ENCODE measurements around the gene TRIOBP. TPM values are rescaled to one million over a fixed set of nuclear protein-coding genes. Genes with fewer than 3 reads are reported as not detected.

The TRIOBP gene
- total and polyA plus RNA-seq, 2 donors (not counting 3 experiments of a cell fraction or from before 2014, with no cell fraction given) = 60.6 to 104 TPM

- no peaks in the 10 kb centered on the region for H3K27me3 ChIP-seq (ENCODE audit: control insufficient read depth in 2 of 2, insufficient read depth in 2 of 2, low read length in 2 of 2)
- H3K36me3 ChIP-seq (ENCODE audit: control insufficient read depth in 2 of 2, extremely low read depth in 1 of 2, insufficient read depth in 2 of 2, low read length in 2 of 2) = no peaks in the 10 kb centered on the region
- H2AFZ ChIP-seq (ENCODE audit: low read depth, low read length) = no peak overlapping the region
- no peak overlapping the region for H3K4me2 ChIP-seq (ENCODE audit: insufficient read depth, low read length)
- TF ChIP-seq CTCF (IDR thresholded peaks at IDR 0.05; ENCODE audit: extremely low read depth in 1 of 2, insufficient read depth in 1 of 2, low read depth in 1 of 2, low read length in 2 of 2) (peak in 1 of 2 donors; percentile 8), EZH2 (IDR thresholded peaks at IDR 0.05; ENCODE audit: borderline replicate concordance, low read depth, low read length, severe bottlenecking) (no peak)
- dilution Hi-C loops (cut with MboI; ENCODE audit: extremely low pct_ligation_motif_present, low sequenced_read_pairs) (no loop called here), intact Hi-C loops (cut with micrococcal nuclease) (no loop called here)
- no peak overlapping the region for H3K9ac ChIP-seq (replicated peaks; ENCODE audit: extremely low read depth, insufficient read depth, low read length)
- no peaks in the 10 kb centered on the region for H3K9me1 ChIP-seq (replicated peaks; ENCODE audit: control insufficient read depth, extremely low read depth, insufficient read depth, low read length)
- H4K20me1 ChIP-seq (replicated peaks; ENCODE audit: control insufficient read depth, extremely low read depth, insufficient read depth, low read length) = no peaks in the 10 kb centered on the region
- H3K9me3 ChIP-seq (replicated peaks; ENCODE audit: control insufficient read depth, insufficient read depth, low read length) = no peaks in the 10 kb centered on the region
- no peak for DNase-seq (ENCODE audit: low read depth, low spot score)
- H3K4me1 ChIP-seq (ENCODE audit: control insufficient read depth, extremely low read depth, insufficient read depth, low read length) = no peaks in the 10 kb centered on the region
- no peaks in the 10 kb centered on the region for H3K79me2 ChIP-seq (ENCODE audit: control insufficient read depth, insufficient read depth, low read length)
- H3K27ac ChIP-seq (ENCODE audit: insufficient read depth, low read depth, low read length) = no peak overlapping the region
- FAIRE-seq = no peak
- ChIA-PET POLR2A (interaction anchor here (0.7 kb wide), 1 partner anchor 185 kb away, joined by 4 read pairs; no protein-coding TSS in a partner anchor), CTCF (interaction anchor here (1.0 kb wide), 1 partner anchor 22 kb away, joined by 3 read pairs; no protein-coding TSS in a partner anchor)
- no TSS peak for BruUV-seq (replicated peaks)
- H3K4me3 ChIP-seq (replicated peaks in 1 of 3; ENCODE audit: insufficient read depth in 1 of 3, low read depth in 1 of 3, low read length in 3 of 3) = no peak overlapping the region
Measured at GRCh38 chr22:37726241-37726887, 29.5 kb downstream of the TRIOBP start.

GRCh38 chr22:37728620-37729019, 31.8 kb downstream of the TRIOBP start:
- H3K9me3 ChIP-seq (replicated peaks; ENCODE audit: control insufficient read depth, insufficient read depth, low read length) = no peaks in the 10 kb centered on the region
- FAIRE-seq (no peak), DNase-seq (ENCODE audit: low read depth, low spot score) (no peak)
- ChIA-PET CTCF (interaction anchor here (0.8 to 4.3 kb wide), 4 partner anchors 14 to 122 kb away, joined by 3 to 17 read pairs (median 4); no protein-coding TSS in a partner anchor), POLR2A (no interaction called here)
- H3K9ac ChIP-seq (replicated peaks; ENCODE audit: extremely low read depth, insufficient read depth, low read length) = no peak overlapping the region
- no peak overlapping the region for H3K4me3 ChIP-seq (replicated peaks in 1 of 3; ENCODE audit: insufficient read depth in 1 of 3, low read depth in 1 of 3, low read length in 3 of 3)
- no TSS peak for BruUV-seq (replicated peaks)
- intact Hi-C loops (cut with micrococcal nuclease) = no loop called here
- H2AFZ ChIP-seq (ENCODE audit: low read depth, low read length) = no peak overlapping the region
- no peaks in the 10 kb centered on the region for H3K36me3 ChIP-seq (ENCODE audit: control insufficient read depth in 2 of 2, extremely low read depth in 1 of 2, insufficient read depth in 2 of 2, low read length in 2 of 2)
- H3K27ac ChIP-seq (ENCODE audit: insufficient read depth, low read depth, low read length) = no peak overlapping the region
- TF ChIP-seq FOS (IDR thresholded peaks at IDR 0.05; ENCODE audit: borderline replicate concordance, insufficient read depth, low read length) (no peak), POLR2A (IDR thresholded peaks at IDR 0.05; ENCODE audit: low read depth, low read length) (no peak), POLR2AphosphoS5 (IDR thresholded peaks at IDR 0.05; ENCODE audit: insufficient read depth, low read depth, low read length) (no peak), CTCF (IDR thresholded peaks at IDR 0.05; ENCODE audit: extremely low read depth in 1 of 2, insufficient read depth in 1 of 2, low read depth in 1 of 2, low read length in 2 of 2) (no peak), MYC (IDR thresholded peaks at IDR 0.05; ENCODE audit: low read depth, low read length) (no peak), MAX (IDR thresholded peaks at IDR 0.05; ENCODE audit: insufficient read depth, insufficient read length) (no peak), EZH2 (IDR thresholded peaks at IDR 0.05; ENCODE audit: borderline replicate concordance, low read depth, low read length, severe bottlenecking) (no peak), JUN (IDR thresholded peaks at IDR 0.05; ENCODE audit: borderline replicate concordance, insufficient read depth, insufficient read length, low read depth) (no peak)
- no peak overlapping the region for H3K4me2 ChIP-seq (ENCODE audit: insufficient read depth, low read length)
- no peaks in the 10 kb centered on the region for H3K4me1 ChIP-seq (ENCODE audit: control insufficient read depth, extremely low read depth, insufficient read depth, low read length)
- no peaks in the 10 kb centered on the region for H4K20me1 ChIP-seq (replicated peaks; ENCODE audit: control insufficient read depth, extremely low read depth, insufficient read depth, low read length)
- no peaks in the 10 kb centered on the region for H3K27me3 ChIP-seq (ENCODE audit: control insufficient read depth in 2 of 2, insufficient read depth in 2 of 2, low read length in 2 of 2)
- H3K79me2 ChIP-seq (ENCODE audit: control insufficient read depth, insufficient read depth, low read length) = no peaks in the 10 kb centered on the region
- H3K9me1 ChIP-seq (replicated peaks; ENCODE audit: control insufficient read depth, extremely low read depth, insufficient read depth, low read length) = no peaks in the 10 kb centered on the region
- dilution Hi-C loops (cut with MboI; ENCODE audit: extremely low pct_ligation_motif_present, low sequenced_read_pairs) = no loop called here

Data from endothelial cell of umbilical vein (primary cell).